Activated CD4-positive, alpha-beta T cell treated with anti-CD3 and anti-CD28 coated beads, Interleukin-2, amount 50 U/mL, for 4 hours (primary cell): ENCODE measurements around the gene SLC6A7.

Experiments
- DNase-seq, 2 experiments: peaks; one replicate each; pipeline ENCODE4 v3.0.0-alpha.2; 2020

The SLC6A7 gene

GRCh38 chr5:150189728-150190502 is at the start of gene SLC6A7:
Gene SLC6A7 (plus strand): TSS chr5:150190062. CDS start chr5:150190328, 266 bp downstream.
- DNase-seq: no peak

GRCh38 chr5:150140830-150141229 is 49.0 kb upstream of the SLC6A7 start:
- no peak for DNase-seq

- no peak for DNase-seq
Measured at GRCh38 chr5:150141544-150142184, 48.2 kb upstream of the SLC6A7 start.

- no peak for DNase-seq
Measured at GRCh38 chr5:150142185-150142958, 47.5 kb upstream of the SLC6A7 start.

GRCh38 chr5:150142959-150143349 is 46.9 kb upstream of the SLC6A7 start:
- no peak for DNase-seq

GRCh38 chr5:150143350-150144245 is 46.3 kb upstream of the SLC6A7 start:
- no peak for DNase-seq

- DNase-seq: no peak
Measured at GRCh38 chr5:150144246-150144801, 45.5 kb upstream of the SLC6A7 start.

GRCh38 chr5:150144879-150145278 is 45.0 kb upstream of the SLC6A7 start:
- DNase-seq: no peak

- no peak for DNase-seq
Measured at GRCh38 chr5:150146235-150146634, 43.6 kb upstream of the SLC6A7 start.

- DNase-seq: no peak
Measured at GRCh38 chr5:150146862-150147601, 42.8 kb upstream of the SLC6A7 start.

- no peak for DNase-seq
Measured at GRCh38 chr5:150147670-150148069, 42.2 kb upstream of the SLC6A7 start.

- DNase-seq: no peak
Measured at GRCh38 chr5:150148117-150148927, 41.5 kb upstream of the SLC6A7 start.

- no peak for DNase-seq
Measured at GRCh38 chr5:150149618-150150017, 40.2 kb upstream of the SLC6A7 start.

GRCh38 chr5:150152636-150153462 is 37.0 kb upstream of the SLC6A7 start:
- no peak for DNase-seq

GRCh38 chr5:150153483-150153882 is 36.4 kb upstream of the SLC6A7 start:
- no peak for DNase-seq

- no peak for DNase-seq
Measured at GRCh38 chr5:150153957-150154617, 35.8 kb upstream of the SLC6A7 start.

- no peak for DNase-seq
Measured at GRCh38 chr5:150154618-150155128, 35.2 kb upstream of the SLC6A7 start.

- no peak for DNase-seq
Measured at GRCh38 chr5:150155258-150156026, 34.4 kb upstream of the SLC6A7 start, which contains the start of gene PDGFRB. Gene PDGFRB (minus strand): TSS chr5:150155845. CDS start chr5:150137047, 18,798 bp downstream.
